ENCODE measurements around the gene LRRC4B. TPM values are rescaled to one million over a fixed set of nuclear protein-coding genes. Genes with fewer than 3 reads are reported as not detected.

Gene LRRC4B
- 0.35 and 0.60 TPM in 2 replicates for total RNA-seq

GRCh38 chr19:50567882-50568727, at the start of gene LRRC4B:
Gene LRRC4B, minus strand, starts transcription at chr19:50568435. Its CDS starts 19,597 bp downstream, at chr19:50548838.

GRCh38 chr19:50513746-50514345, 54.4 kb downstream of the LRRC4B start, which contains the start of gene ASPDH:
Gene ASPDH, minus strand, starts transcription at chr19:50513913. Its CDS starts 90 bp downstream, at chr19:50513823.

GRCh38 chr19:50511069-50511822, 57.0 kb downstream of the LRRC4B start, which contains the start of gene JOSD2:
Gene JOSD2, minus strand, starts transcription at chr19:50511191. Its CDS starts 760 bp downstream, at chr19:50510431.

GRCh38 chr19:50476224-50476906, 91.9 kb downstream of the LRRC4B start, which contains the start of the genes EMC10 and GARIN5A:
Gene EMC10, plus strand, starts transcription at chr19:50476507. Its CDS starts 38 bp downstream, at chr19:50476545.
Gene GARIN5A, minus strand, starts transcription at chr19:50476848. Its CDS starts 460 bp downstream, at chr19:50476388.

Other genes starting within 250 kb of the LRRC4B start
- under 0.01 TPM in 2 replicates for gene KCNC3, start 239.1 kb downstream of the LRRC4B start, total RNA-seq
- gene NAPSA, start 202.8 kb downstream of the LRRC4B start, total RNA-seq, result 0.51 TPM in 1 of 2 replicates, not detected in the other
- 73.0 and 88.9 TPM in 2 replicates for gene NR1H2, start 192.0 kb downstream of the LRRC4B start, total RNA-seq
- gene POLD1, start 184.1 kb downstream of the LRRC4B start, total RNA-seq, result 12.8 and 21.7 TPM in 2 replicates
- 0.17 TPM in 1 of 2 replicates, not detected in the other for gene SPIB, start 149.5 kb downstream of the LRRC4B start, total RNA-seq
- 0.26 TPM in 1 of 2 replicates, not detected in the other for gene MYBPC2, start 135.5 kb downstream of the LRRC4B start, total RNA-seq
- gene EMC10, start 91.9 kb downstream of the LRRC4B start, total RNA-seq, result 120 and 125 TPM in 2 replicates
- gene GARIN5A, start 91.6 kb downstream of the LRRC4B start, total RNA-seq, result 1.1 TPM in 1 of 2 replicates, not detected in the other
- 48.7 and 55.0 TPM in 2 replicates for gene JOSD2, start 57.2 kb downstream of the LRRC4B start, total RNA-seq
- not detected in 2 replicates for gene ASPDH, start 54.5 kb downstream of the LRRC4B start, total RNA-seq
- gene SYT3, start 71.4 kb upstream of the LRRC4B start, total RNA-seq, result 0.09 and 0.12 TPM in 2 replicates
- gene C19orf81, start 81.0 kb upstream of the LRRC4B start, total RNA-seq, result 1.1 TPM in 1 of 2 replicates, not detected in the other
- gene SHANK1, start 151.4 kb upstream of the LRRC4B start, total RNA-seq, result 0.93 and 1.4 TPM in 2 replicates
- 172 and 192 TPM in 2 replicates for gene CLEC11A, start 154.9 kb upstream of the LRRC4B start, total RNA-seq
- gene GPR32, start 202.0 kb upstream of the LRRC4B start, total RNA-seq, result not detected in 2 replicates
- not detected in 2 replicates for gene ACP4, start 222.0 kb upstream of the LRRC4B start, total RNA-seq